ENCODE measurements around the gene EFCAB12.

The EFCAB12 gene

DNA sequence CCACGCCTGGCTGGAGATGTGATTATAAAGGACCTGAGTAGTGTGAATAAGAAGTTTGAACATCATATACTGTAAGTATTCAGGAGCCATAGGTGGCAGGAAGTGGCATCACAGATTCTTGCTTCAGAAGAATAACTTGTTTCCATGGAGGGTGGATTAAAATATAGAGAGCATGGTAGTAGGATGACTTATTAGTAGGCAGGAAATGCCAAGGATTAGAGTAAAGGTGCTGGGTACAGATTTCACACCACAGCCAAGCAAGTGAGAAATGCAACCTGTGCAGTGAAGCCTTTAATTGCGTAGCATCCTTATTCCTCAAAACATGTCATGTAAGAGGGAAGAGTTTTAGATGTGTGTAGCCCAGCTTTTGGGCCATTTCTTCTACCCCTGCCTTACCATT is 42.4 kb upstream of the EFCAB12 start:
- TF ChIP-seq ZFX (IDR thresholded peaks at IDR 0.05) = no peak
- TF ChIP-seq, protein P1, sequence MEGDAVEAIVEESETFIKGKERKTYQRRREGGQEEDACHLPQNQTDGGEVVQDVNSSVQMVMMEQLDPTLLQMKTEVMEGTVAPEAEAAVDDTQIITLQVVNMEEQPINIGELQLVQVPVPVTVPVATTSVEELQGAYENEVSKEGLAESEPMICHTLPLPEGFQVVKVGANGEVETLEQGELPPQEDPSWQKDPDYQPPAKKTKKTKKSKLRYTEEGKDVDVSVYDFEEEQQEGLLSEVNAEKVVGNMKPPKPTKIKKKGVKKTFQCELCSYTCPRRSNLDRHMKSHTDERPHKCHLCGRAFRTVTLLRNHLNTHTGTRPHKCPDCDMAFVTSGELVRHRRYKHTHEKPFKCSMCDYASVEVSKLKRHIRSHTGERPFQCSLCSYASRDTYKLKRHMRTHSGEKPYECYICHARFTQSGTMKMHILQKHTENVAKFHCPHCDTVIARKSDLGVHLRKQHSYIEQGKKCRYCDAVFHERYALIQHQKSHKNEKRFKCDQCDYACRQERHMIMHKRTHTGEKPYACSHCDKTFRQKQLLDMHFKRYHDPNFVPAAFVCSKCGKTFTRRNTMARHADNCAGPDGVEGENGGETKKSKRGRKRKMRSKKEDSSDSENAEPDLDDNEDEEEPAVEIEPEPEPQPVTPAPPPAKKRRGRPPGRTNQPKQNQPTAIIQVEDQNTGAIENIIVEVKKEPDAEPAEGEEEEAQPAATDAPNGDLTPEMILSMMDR (conservative IDR thresholded peaks at IDR 0.05) = no peak
- H3K27ac ChIP-seq = no peak overlapping the region

DNA sequence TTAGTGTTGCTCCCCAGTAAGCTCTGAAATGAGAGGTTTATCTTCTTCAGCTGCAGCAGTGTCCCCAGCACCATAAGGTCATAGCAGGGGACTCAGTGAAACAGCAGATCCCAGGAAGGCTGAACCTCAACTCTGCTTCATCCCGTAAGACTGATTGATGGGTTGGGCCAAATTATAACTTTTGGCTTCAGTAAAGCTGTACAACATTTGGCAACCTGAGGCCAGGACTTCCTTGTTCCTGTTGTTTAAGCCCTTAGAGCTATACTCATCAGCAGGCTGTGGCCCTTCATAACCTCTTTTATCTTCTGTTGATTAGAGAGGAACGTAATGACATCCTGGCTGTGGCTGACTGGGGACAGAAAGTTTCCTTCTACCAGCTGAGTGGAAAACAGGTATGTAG is 40.6 kb upstream of the EFCAB12 start:
- H3K27ac ChIP-seq = no peak overlapping the region

DNA sequence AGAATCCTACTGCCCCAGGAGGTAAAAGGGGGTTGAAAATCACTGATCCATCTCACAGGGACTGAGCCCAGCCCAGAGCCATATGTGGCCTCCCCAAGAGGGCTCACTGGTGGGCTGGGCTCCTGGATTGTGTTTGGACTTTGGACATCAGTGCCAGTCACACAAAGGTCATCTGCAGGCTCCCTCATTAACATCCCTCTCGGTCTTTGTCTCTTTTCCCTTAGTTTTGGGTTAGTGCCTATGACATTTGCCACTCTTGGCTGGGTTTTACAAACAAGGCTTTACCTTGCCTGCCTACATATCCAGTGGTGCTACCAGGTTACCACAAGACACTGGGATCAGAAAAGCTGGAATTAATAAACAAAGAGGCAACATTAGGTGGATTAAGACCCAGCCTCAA is 39.5 kb upstream of the EFCAB12 start:
- no peak for TF ChIP-seq ZFX (IDR thresholded peaks at IDR 0.05)
- TF ChIP-seq, protein P1 (conservative IDR thresholded peaks at IDR 0.05) = no peak
- H3K27ac ChIP-seq = no peak overlapping the region

More for the DNA sequence above, 40.6 kb upstream of the EFCAB12 start:
- TF ChIP-seq ZFX (IDR thresholded peaks at IDR 0.05) = no peak
- TF ChIP-seq, protein P1 (conservative IDR thresholded peaks at IDR 0.05) = no peak

DNA sequence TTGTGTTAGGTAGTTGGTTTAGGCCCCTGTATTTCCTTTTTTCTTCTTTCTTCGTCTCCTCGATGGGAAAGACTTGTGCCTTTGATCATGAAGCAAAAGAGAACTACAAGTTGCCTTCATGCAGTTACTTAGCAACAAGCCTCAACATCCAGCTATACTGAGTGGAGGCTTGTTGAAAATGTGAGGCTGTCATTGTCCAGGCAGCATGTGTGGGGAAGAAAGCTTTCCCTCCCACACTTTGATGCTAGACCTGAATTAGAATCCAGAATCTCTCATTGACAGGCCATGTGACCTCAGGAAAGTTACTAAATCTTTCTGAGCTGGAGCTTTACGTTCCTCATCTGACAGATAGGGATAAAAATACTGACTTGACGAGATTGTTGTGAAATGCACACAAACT is 35.3 kb upstream of the EFCAB12 start:
- no peak overlapping the region for H3K27ac ChIP-seq
- no peak for TF ChIP-seq ZFX (IDR thresholded peaks at IDR 0.05)
- TF ChIP-seq, protein P1 (conservative IDR thresholded peaks at IDR 0.05) = no peak

DNA sequence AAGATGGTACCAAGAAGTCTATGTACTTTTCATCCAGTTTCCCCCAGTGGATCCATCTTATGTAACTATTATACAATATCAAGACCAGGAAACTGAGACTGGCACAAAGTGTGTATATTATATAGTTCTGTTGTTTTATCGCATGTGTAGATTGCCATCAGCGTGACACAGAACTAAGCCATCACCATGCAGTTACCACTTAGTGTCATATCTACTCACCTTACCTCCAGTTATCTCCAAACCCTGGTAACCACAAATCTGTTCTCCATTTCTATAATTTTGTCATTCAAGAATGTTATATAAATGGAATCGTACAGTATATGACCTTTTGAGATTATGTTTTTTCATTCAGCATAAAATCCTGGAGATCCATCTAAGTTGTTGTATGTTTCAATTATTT is 34.7 kb upstream of the EFCAB12 start:
- TF ChIP-seq ZFX (IDR thresholded peaks at IDR 0.05) = no peak
- TF ChIP-seq, protein P1 (conservative IDR thresholded peaks at IDR 0.05) = no peak
- H3K27ac ChIP-seq = no peak overlapping the region

DNA sequence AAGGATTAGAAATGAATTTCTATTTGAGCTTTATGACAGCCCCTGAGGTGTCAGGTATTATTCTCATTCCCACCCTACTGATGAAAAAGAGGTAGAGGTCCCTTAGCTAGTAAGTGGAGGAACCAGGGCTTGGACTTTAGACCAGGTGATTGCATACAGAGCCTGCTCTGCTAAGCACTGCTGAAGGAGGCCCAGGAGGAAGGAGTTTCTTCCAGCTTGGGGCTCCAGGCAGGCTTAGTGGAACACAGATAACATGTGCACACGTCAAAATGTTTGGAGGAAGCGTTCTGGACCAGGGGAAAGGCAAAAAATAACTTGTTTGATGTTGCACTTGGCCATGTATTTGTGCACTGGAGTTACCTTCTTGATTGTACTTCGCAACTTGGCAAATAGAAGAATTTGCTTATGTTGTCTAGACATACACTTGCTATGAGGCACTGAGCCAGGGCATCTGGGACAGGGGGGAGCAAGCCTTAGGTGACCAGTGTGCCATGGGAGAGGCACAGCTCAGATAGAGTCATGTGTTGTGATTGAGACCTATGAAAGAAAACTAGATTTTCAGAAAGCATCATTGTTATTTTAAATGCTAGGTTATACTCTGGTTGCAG is 34.0 kb upstream of the EFCAB12 start:
- no peak overlapping the region for H3K27ac ChIP-seq
- TF ChIP-seq, protein P1 (conservative IDR thresholded peaks at IDR 0.05) = no peak
- no peak for TF ChIP-seq ZFX (IDR thresholded peaks at IDR 0.05)

- H3K27ac ChIP-seq = no peak overlapping the region
- TF ChIP-seq, protein P1 (conservative IDR thresholded peaks at IDR 0.05) = no peak
- no peak for TF ChIP-seq ZFX (IDR thresholded peaks at IDR 0.05)
Observed at GRCh38 chr3:129461461-129462146, 33.2 kb upstream of the EFCAB12 start.

Measured in C4-2B (cell line).